ENCODE data around the gene ADAMTS20. TPM values are rescaled to one million over a fixed set of nuclear protein-coding genes. Genes with fewer than 3 reads are reported as not detected.

ADAMTS20 gene, protein sequence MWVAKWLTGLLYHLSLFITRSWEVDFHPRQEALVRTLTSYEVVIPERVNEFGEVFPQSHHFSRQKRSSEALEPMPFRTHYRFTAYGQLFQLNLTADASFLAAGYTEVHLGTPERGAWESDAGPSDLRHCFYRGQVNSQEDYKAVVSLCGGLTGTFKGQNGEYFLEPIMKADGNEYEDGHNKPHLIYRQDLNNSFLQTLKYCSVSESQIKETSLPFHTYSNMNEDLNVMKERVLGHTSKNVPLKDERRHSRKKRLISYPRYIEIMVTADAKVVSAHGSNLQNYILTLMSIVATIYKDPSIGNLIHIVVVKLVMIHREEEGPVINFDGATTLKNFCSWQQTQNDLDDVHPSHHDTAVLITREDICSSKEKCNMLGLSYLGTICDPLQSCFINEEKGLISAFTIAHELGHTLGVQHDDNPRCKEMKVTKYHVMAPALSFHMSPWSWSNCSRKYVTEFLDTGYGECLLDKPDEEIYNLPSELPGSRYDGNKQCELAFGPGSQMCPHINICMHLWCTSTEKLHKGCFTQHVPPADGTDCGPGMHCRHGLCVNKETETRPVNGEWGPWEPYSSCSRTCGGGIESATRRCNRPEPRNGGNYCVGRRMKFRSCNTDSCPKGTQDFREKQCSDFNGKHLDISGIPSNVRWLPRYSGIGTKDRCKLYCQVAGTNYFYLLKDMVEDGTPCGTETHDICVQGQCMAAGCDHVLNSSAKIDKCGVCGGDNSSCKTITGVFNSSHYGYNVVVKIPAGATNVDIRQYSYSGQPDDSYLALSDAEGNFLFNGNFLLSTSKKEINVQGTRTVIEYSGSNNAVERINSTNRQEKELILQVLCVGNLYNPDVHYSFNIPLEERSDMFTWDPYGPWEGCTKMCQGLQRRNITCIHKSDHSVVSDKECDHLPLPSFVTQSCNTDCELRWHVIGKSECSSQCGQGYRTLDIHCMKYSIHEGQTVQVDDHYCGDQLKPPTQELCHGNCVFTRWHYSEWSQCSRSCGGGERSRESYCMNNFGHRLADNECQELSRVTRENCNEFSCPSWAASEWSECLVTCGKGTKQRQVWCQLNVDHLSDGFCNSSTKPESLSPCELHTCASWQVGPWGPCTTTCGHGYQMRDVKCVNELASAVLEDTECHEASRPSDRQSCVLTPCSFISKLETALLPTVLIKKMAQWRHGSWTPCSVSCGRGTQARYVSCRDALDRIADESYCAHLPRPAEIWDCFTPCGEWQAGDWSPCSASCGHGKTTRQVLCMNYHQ (N-terminal part only)
- polyA plus RNA-seq (not detected in 3 replicates), polyA minus RNA-seq (not detected in 3 replicates)
- polyA plus RNA-seq (2011; ENCODE audit: low read depth): not detected
- not detected in 2 replicates for polyA plus RNA-seq (2011; cell fraction: cytosol; rRNA removed)
- polyA plus RNA-seq (2011; cell fraction: nucleus; rRNA removed): not detected in 2 replicates
- polyA plus RNA-seq (2012; ENCODE audit: low replicate concordance): not detected in 2 replicates
- not detected for polyA minus RNA-seq (2011; cell fraction: cytosol; rRNA and poly(A)+ RNA removed)
- polyA minus RNA-seq (2011; cell fraction: nucleus; rRNA and poly(A)+ RNA removed): not detected in 2 replicates

GRCh38 chr12:43551971-43552559 is at the start of gene ADAMTS20:
Gene ADAMTS20 (minus strand): TSS chr12:43552203. CDS start chr12:43551921, 282 bp downstream.
- H3K9me3 ChIP-seq (ENCODE audit: control insufficient read depth, low read depth, low read length): no peaks in the 10 kb centered on the region
- dilution Hi-C loops (cut with MboI; ENCODE audit: extremely low pct_ligation_motif_present, low sequenced_read_pairs): no loop called here
- H3K9me1 ChIP-seq (ENCODE audit: control insufficient read depth, extremely low read depth, insufficient read depth, low read length): no peaks in the 10 kb centered on the region
- no peak within 1 kb of the TSS for H3K4me3 ChIP-seq (ENCODE audit: control insufficient read depth in 2 of 3, extremely low read depth in 1 of 3, insufficient read depth in 2 of 3, low read depth in 1 of 3, low read length in 3 of 3)
- DNase-seq (ENCODE audit: low read depth, low spot score) (no peak), FAIRE-seq (no peak)
- peak within 1 kb of the TSS; percentile 16 for H3K4me2 ChIP-seq (ENCODE audit: control insufficient read depth, extremely low read depth, insufficient read depth, low read depth, low read length)
- H3K9ac ChIP-seq (ENCODE audit: control insufficient read depth, extremely low read depth, insufficient read depth, low read length): no peak within 1 kb of the TSS
- no peaks in the 10 kb centered on the region for H3K36me3 ChIP-seq (ENCODE audit: control insufficient read depth in 2 of 2, extremely low read depth in 1 of 2, insufficient read depth in 2 of 2, low read length in 2 of 2)
- H3K27ac ChIP-seq (ENCODE audit: control insufficient read depth, insufficient read depth, low read length): no peak within 1 kb of the TSS
- H4K20me1 ChIP-seq (ENCODE audit: control insufficient read depth, extremely low read depth, insufficient read depth, low read length): no peaks in the 10 kb centered on the region
- TF ChIP-seq EZH2 (IDR thresholded peaks at IDR 0.05; ENCODE audit: low read length): peak; percentile 67
- TF ChIP-seq, protein P1, sequence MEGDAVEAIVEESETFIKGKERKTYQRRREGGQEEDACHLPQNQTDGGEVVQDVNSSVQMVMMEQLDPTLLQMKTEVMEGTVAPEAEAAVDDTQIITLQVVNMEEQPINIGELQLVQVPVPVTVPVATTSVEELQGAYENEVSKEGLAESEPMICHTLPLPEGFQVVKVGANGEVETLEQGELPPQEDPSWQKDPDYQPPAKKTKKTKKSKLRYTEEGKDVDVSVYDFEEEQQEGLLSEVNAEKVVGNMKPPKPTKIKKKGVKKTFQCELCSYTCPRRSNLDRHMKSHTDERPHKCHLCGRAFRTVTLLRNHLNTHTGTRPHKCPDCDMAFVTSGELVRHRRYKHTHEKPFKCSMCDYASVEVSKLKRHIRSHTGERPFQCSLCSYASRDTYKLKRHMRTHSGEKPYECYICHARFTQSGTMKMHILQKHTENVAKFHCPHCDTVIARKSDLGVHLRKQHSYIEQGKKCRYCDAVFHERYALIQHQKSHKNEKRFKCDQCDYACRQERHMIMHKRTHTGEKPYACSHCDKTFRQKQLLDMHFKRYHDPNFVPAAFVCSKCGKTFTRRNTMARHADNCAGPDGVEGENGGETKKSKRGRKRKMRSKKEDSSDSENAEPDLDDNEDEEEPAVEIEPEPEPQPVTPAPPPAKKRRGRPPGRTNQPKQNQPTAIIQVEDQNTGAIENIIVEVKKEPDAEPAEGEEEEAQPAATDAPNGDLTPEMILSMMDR (optimal IDR thresholded peaks at IDR 0.05 in 1 of 3, IDR thresholded peaks at IDR 0.05 in 1 of 3, conservative IDR thresholded peaks at IDR 0.05 in 1 of 3; ENCODE audit: extremely low read depth in 1 of 3, insufficient read depth in 2 of 3, low read length in 3 of 3): no peak
- no peaks in the 10 kb centered on the region for H3K79me2 ChIP-seq (ENCODE audit: control insufficient read depth, insufficient read depth, low read length)
- no peaks in the 10 kb centered on the region for H3K4me1 ChIP-seq (ENCODE audit: control insufficient read depth, extremely low read depth, insufficient read depth, low read length)
- H2AFZ ChIP-seq (ENCODE audit: control insufficient read depth, low read length): no peak within 1 kb of the TSS
- H3K27me3 ChIP-seq (ENCODE audit: control insufficient read depth, extremely low read depth, insufficient read depth, low read length): peaks cover 27% of the 10 kb centered on the region

GRCh38 chr12:43599708-43600107 is 47.7 kb upstream of the ADAMTS20 start:
- Histone ChIP-seq H3K36me3 (ENCODE audit: control insufficient read depth in 2 of 2, extremely low read depth in 1 of 2, insufficient read depth in 2 of 2, low read length in 2 of 2) (no peaks in the 10 kb centered on the region), H3K27me3 (ENCODE audit: control insufficient read depth, extremely low read depth, insufficient read depth, low read length) (no peaks in the 10 kb centered on the region), H2AFZ (ENCODE audit: control insufficient read depth, low read length) (no peak overlapping the region), H3K9me3 (ENCODE audit: control insufficient read depth, low read depth, low read length) (no peaks in the 10 kb centered on the region), H3K4me2 (ENCODE audit: control insufficient read depth, extremely low read depth, insufficient read depth, low read depth, low read length) (no peak overlapping the region), H3K27ac (ENCODE audit: control insufficient read depth, insufficient read depth, low read length) (no peak overlapping the region), H3K9ac (ENCODE audit: control insufficient read depth, extremely low read depth, insufficient read depth, low read length) (no peak overlapping the region), H3K9me1 (ENCODE audit: control insufficient read depth, extremely low read depth, insufficient read depth, low read length) (no peaks in the 10 kb centered on the region), H3K4me1 (ENCODE audit: control insufficient read depth, extremely low read depth, insufficient read depth, low read length) (no peaks in the 10 kb centered on the region), H3K79me2 (ENCODE audit: control insufficient read depth, insufficient read depth, low read length) (no peaks in the 10 kb centered on the region), H3K4me3 (ENCODE audit: control insufficient read depth in 2 of 3, extremely low read depth in 1 of 3, insufficient read depth in 2 of 3, low read depth in 1 of 3, low read length in 3 of 3) (no peak overlapping the region), H4K20me1 (ENCODE audit: control insufficient read depth, extremely low read depth, insufficient read depth, low read length) (no peaks in the 10 kb centered on the region)
- dilution Hi-C loops (cut with MboI; ENCODE audit: extremely low pct_ligation_motif_present, low sequenced_read_pairs): no loop called here
- DNase-seq (ENCODE audit: low read depth, low spot score) (no peak), FAIRE-seq (no peak)
- TF ChIP-seq, protein P1 (optimal IDR thresholded peaks at IDR 0.05 in 1 of 3, IDR thresholded peaks at IDR 0.05 in 1 of 3, conservative IDR thresholded peaks at IDR 0.05 in 1 of 3; ENCODE audit: extremely low read depth in 1 of 3, insufficient read depth in 2 of 3, low read length in 3 of 3): no peak
- no peak for TF ChIP-seq EZH2 (IDR thresholded peaks at IDR 0.05; ENCODE audit: low read length)

Measured in keratinocyte (primary cell).